K562 (cell line): ENCODE measurements around the gene MT2A. TPM values are rescaled to one million over a fixed set of nuclear protein-coding genes. Genes with fewer than 3 reads are reported as not detected.

ENCODE experiments used
- ATAC-seq: fragments of 200-7000 bp; cut with Tn5 transposase; 3 replicates; pipeline ENCODE4 v1.9.1; 2020; ENCODE audit warnings: moderate library complexity
- BruUV-seq: library from RNA; stranded (reverse); fragments of 400-500 nt; replicated peaks from 2 replicates; lab custom pipeline; 2021; lab: Mats Ljungman, UMichigan
- CTCF ChIA-PET: fragments of 300-600 bp; formaldehyde crosslinking; extraction: SDS; loops from one replicate; lab custom pipeline; 2021; ENCODE audit warnings: low intra/inter-chr PET ratio; lab: Yijun Ruan, JAX
- POLR2A ChIA-PET: fragments of 300-600, 350-650 bp; sonication (Branson Sonifier 250); formaldehyde crosslinking; extraction: SDS; loops from one replicate; lab custom pipeline; 2021; ENCODE audit warnings: antibody characterized with exemption, inconsistent platforms; lab: Yijun Ruan, JAX
- DNase-seq, 4 experiments: peaks; one replicate each; pipeline versions ENCODE4 v3.0.0 to v3.0.0-alpha.2; 2011 to 2018; ENCODE audit warnings: low spot score in 3 of 4, mixed read lengths in 3 of 4; ENCODE audit errors: extremely low read depth in 1 of 4
- FAIRE-seq: peaks from 2 replicates; lab custom pipeline; 2011; peaks lifted over from hg19 to GRCh38; lab: Jason Lieb, UNC
- H2AFZ ChIP-seq: 2 replicates; pipeline ENCODE4 v1.6.0; 2011; ENCODE audit warnings: low read depth, low read length, control low read depth, inconsistent platforms
- H3K27ac ChIP-seq: fragments of 200-600 bp; 3 replicates; pipeline ENCODE4 v1.8.0; 2011; ENCODE audit warnings: low read depth, mild to moderate bottlenecking, control low read depth, inconsistent platforms, low read length, moderate library complexity, mixed read lengths; ENCODE audit errors: extremely low read depth
- H3K27me3 ChIP-seq, 2 experiments: fragments of 300-600 bp in 1 of 2; 2 replicates in 1 of 2; 3 replicates in 1 of 2; pipeline versions ENCODE4 v1.6.0 to v1.8.0; 2011; ENCODE audit warnings: inconsistent platforms in 2 of 2, low read length in 2 of 2, mild to moderate bottlenecking in 1 of 2, mixed read lengths in 1 of 2, moderate library complexity in 1 of 2; ENCODE audit not compliant: control insufficient read depth in 2 of 2, insufficient read depth in 2 of 2
- H3K36me3 ChIP-seq: fragments of 300-600 bp; 3 replicates; pipeline ENCODE4 v1.8.0; 2011; ENCODE audit warnings: mild to moderate bottlenecking, low read length, inconsistent platforms; ENCODE audit not compliant: control insufficient read depth, insufficient read depth
- H3K4me1 ChIP-seq, 2 experiments: fragments of 200-600 bp in 1 of 2; replicated peaks in 1 of 2; 2 replicates in 1 of 2; 3 replicates in 1 of 2; pipeline versions ENCODE4 v1.5.1 to v1.8.0; 2011; ENCODE audit warnings: inconsistent platforms in 2 of 2, low read length in 2 of 2, mild to moderate bottlenecking in 1 of 2, mixed read lengths in 1 of 2, moderate library complexity in 1 of 2; ENCODE audit not compliant: control insufficient read depth in 2 of 2, insufficient read depth in 2 of 2
- H3K4me2 ChIP-seq: 2 replicates; pipeline ENCODE4 v1.6.1; 2011; ENCODE audit warnings: low read length, control low read depth, inconsistent platforms, mixed read lengths; ENCODE audit not compliant: insufficient read depth
- H3K4me3 ChIP-seq: fragments of 200-600 bp; sonication (generic), shearing (Covaris generic); 2 replicates; pipeline ENCODE4 v1.5.1; 2016; ENCODE audit warnings: control low read depth, inconsistent platforms
- H3K79me2 ChIP-seq: fragments of 200-600 bp; 3 replicates; pipeline ENCODE4 v1.8.0; 2011; ENCODE audit warnings: low read length, inconsistent platforms; ENCODE audit not compliant: control insufficient read depth, insufficient read depth
- H3K9ac ChIP-seq, 2 experiments: 2 replicates each; pipeline versions ENCODE4 v1.6.0 to v1.6.1; 2011; ENCODE audit warnings: low read depth in 2 of 2, low read length in 2 of 2, control low read depth in 1 of 2, inconsistent platforms in 1 of 2, mild to moderate bottlenecking in 1 of 2, mixed read lengths in 1 of 2; ENCODE audit not compliant: insufficient read depth in 1 of 2
- H3K9me1 ChIP-seq: one replicate; pipeline ENCODE4 v1.6.0; 2011; ENCODE audit warnings: inconsistent platforms, mild to moderate bottlenecking, low read length, moderate library complexity; ENCODE audit not compliant: control insufficient read depth, insufficient read depth
- H3K9me3 ChIP-seq: replicated peaks from 2 replicates; pipeline ENCODE4 v1.5.1; 2011; ENCODE audit warnings: low read depth, low read length, inconsistent platforms; ENCODE audit not compliant: control insufficient read depth, insufficient read depth
- H4K20me1 ChIP-seq: replicated peaks from 2 replicates; pipeline ENCODE4 v1.6.1; 2011; ENCODE audit warnings: low read length, inconsistent platforms, mixed read lengths; ENCODE audit not compliant: control insufficient read depth, insufficient read depth
- BRD4 ChIP-seq: fragments of 200-600 bp; sonication (generic); IDR thresholded peaks from 2 replicates; pipeline ENCODE4 v1.6.1; 2017; ENCODE audit warnings: inconsistent platforms
- ERF ChIP-seq: fragments of 450-650 bp; formaldehyde crosslinking; IDR thresholded peaks from 2 replicates; pipeline ENCODE4 v1.4.0; 2020; ENCODE audit warnings: mild to moderate bottlenecking, mixed read lengths
- HMG20B ChIP-seq: fragments of 250-450 bp; sonication (Bioruptor Pico); IDR thresholded peaks from 2 replicates; pipeline ENCODE4 v1.5.0; 2021; ENCODE audit warnings: mild to moderate bottlenecking
- MAFK ChIP-seq: IDR thresholded peaks from 2 replicates; pipeline ENCODE4 v1.6.1; 2011; ENCODE audit warnings: low read length, improper control_type of control experiment
- NELFE ChIP-seq: IDR thresholded peaks from 2 replicates; pipeline ENCODE4 v1.6.1; 2011; ENCODE audit warnings: mild to moderate bottlenecking; ENCODE audit not compliant: insufficient read depth, insufficient read length
- POLR2AphosphoS2 ChIP-seq: IDR thresholded peaks from 2 replicates; pipeline ENCODE4 v1.6.1; 2012; ENCODE audit warnings: low read length, improper control_type of control experiment
- TAL1 ChIP-seq: fragments of 450-650 bp; IDR thresholded peaks from 2 replicates; pipeline ENCODE4 v1.6.1; 2016; ENCODE audit warnings: mild to moderate bottlenecking
- ZBTB11 ChIP-seq, 3 experiments: fragments of 200-800 bp in 1 of 3; fragments of 250-450 bp in 1 of 3; fragments of 450-650 bp in 1 of 3; sonication (Bioruptor Pico) in 1 of 3; sonication (Bioruptor generic) in 1 of 3; formaldehyde crosslinking in 1 of 3; IDR thresholded peaks; 2 replicates each; pipeline versions ENCODE4 v1.6.1 to v1.8.0; 2016 to 2022; ENCODE audit warnings: mild to moderate bottlenecking in 2 of 3, missing genetic modification characterization in 2 of 3, missing compliant biosample characterization in 1 of 3, moderate library complexity in 1 of 3
- whole genome bisulfite sequencing: fragments of 100-300 bp; shearing (Covaris generic); methylation state at CpG from one replicate; pipeline ENCODE4 v1.1.6; 2016; ENCODE audit warnings: low coverage, mixed read lengths; ENCODE audit not compliant: insufficient coverage; ENCODE audit errors: missing lambda C conversion rate; 5-methylcytosine and 5-hydroxymethylcytosine counted together
- in situ Hi-C: fragments of 300-500 bp; cut with MboI; formaldehyde crosslinking; loops from 4 replicates; pipeline ENCODE4 v1.15.0; 2018; ENCODE audit warnings: inconsistent platforms, mixed read lengths
- intact Hi-C: fragments of 100-400 bp; cut with micrococcal nuclease; formaldehyde crosslinking; loops from 2 replicates; pipeline ENCODE4 v1.14.2; 2022
- polyA plus RNA-seq, 8 experiments: library from polyadenylated mRNA; depleted of rRNA in 4 of 8; stranded (reverse) in 5 of 8; unstranded in 3 of 8; fragments of >200 nt; fragmentation: Nextera tagmentation in 2 of 8; fragmentation: Illumina TruSeq in 1 of 8; extraction: Ambion mirVana in 2 of 8; extraction: Trizol in 1 of 8; gene quantifications; 2 replicates each; pipeline versions ENCODE4 v1.2.1 to v1.2.3, GENCODE V29; 2011 to 2014; ENCODE audit warnings: inconsistent platforms in 1 of 8, missing spikeins in 1 of 8
- total RNA-seq, 7 experiments: library from RNA; depleted of rRNA in 6 of 7; stranded (reverse); fragments of >200 nt in 6 of 7; fragmentation: Illumina TruSeq in 2 of 7; extraction: Trizol in 2 of 7; gene quantifications; 2 replicates each; pipeline versions ENCODE4 v1.2.1 to v1.2.3, GENCODE V29; 2011 to 2021; ENCODE audit warnings: low replicate concordance in 1 of 7
- TF ChIP-seq, protein P1 (sequence below): fragments of 450-650 bp; conservative IDR thresholded peaks from 2 replicates; pipeline ENCODE4 v1.6.1; 2016; ENCODE audit warnings: missing genetic modification characterization, low read depth, mild to moderate bottlenecking, missing compliant biosample characterization, moderate library complexity
- TF ChIP-seq, protein P2 (sequence below): fragments of 250-450 bp; sonication (Bioruptor Pico); IDR thresholded peaks from 2 replicates; pipeline ENCODE4 v1.8.0; 2021; ENCODE audit warnings: moderate library complexity, mild to moderate bottlenecking, inconsistent platforms

The MT2A gene
- total and polyA plus RNA-seq, 9 of the 15 experiments (the other 6 are each of a cell fraction or from before 2014, with no cell fraction given), result 2.0 to 16.9 (median 8.5) TPM

GRCh38 chr16:56615353-56615752 is 7.0 kb downstream of the MT2A start (continued):
- TF ChIP-seq TAL1, result no peak
- no peak for TF ChIP-seq ZBTB11 (CRISPR knock-in tag; IDR thresholded peaks at IDR 0.05)
- TF ChIP-seq, all 486 proteins: peak for 0

DNA sequence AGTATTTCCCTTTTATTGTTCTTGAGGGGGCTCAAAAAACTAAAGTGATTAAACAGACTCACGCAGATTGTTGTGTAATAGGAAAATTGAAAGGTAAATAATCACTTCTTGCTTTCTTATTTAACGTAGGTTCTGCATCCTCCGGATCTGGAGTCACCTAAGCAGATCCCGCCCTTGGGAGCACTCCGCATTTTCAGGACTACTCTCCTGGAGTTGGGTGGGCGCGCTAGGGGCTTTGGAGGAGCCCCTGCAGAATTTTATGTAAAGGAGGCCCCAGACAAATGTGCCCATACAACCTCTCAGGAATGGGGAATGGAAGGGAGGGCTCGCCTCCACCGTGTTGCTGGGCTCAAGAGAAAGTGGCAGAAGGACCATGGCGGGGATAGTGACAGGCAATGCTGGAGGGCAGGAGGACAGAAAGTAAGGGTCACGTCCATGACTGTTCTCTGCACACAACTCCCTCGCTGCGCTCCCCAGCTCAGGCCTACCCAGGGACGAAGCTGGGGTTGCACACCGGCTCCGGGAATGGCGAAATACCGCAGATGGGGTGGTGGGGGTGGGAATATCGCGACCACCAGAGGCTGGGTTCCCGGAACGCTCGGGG is 8.3 kb downstream of the MT2A start:
- Histone ChIP-seq H2AFZ (no peak overlapping the region), H3K79me2 (no peaks in the 10 kb centered on the region), H3K9me1 (no peaks in the 10 kb centered on the region), H4K20me1 (no peaks in the 10 kb centered on the region), H3K4me3 (no peak overlapping the region), H3K4me2 (no peak overlapping the region), H3K4me1 (peaks cover 0 to 6% of the 10 kb centered on the region in 2 experiments; a peak in 1 of 5 replicates), H3K27ac (no peak overlapping the region), H3K36me3 (no peaks in the 10 kb centered on the region), H3K9me3 (no peaks in the 10 kb centered on the region), H3K9ac (no peak overlapping the region), H3K27me3 (peaks cover 17 to 39% of the 10 kb centered on the region in 2 experiments)
- TF ChIP-seq, protein P1, sequence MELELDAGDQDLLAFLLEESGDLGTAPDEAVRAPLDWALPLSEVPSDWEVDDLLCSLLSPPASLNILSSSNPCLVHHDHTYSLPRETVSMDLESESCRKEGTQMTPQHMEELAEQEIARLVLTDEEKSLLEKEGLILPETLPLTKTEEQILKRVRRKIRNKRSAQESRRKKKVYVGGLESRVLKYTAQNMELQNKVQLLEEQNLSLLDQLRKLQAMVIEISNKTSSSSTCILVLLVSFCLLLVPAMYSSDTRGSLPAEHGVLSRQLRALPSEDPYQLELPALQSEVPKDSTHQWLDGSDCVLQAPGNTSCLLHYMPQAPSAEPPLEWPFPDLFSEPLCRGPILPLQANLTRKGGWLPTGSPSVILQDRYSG (tag), result no peak
- no peak for TF ChIP-seq MAFK
- TF ChIP-seq ERF (CRISPR knock-in tag), result no peak
- TF ChIP-seq, protein P2, sequence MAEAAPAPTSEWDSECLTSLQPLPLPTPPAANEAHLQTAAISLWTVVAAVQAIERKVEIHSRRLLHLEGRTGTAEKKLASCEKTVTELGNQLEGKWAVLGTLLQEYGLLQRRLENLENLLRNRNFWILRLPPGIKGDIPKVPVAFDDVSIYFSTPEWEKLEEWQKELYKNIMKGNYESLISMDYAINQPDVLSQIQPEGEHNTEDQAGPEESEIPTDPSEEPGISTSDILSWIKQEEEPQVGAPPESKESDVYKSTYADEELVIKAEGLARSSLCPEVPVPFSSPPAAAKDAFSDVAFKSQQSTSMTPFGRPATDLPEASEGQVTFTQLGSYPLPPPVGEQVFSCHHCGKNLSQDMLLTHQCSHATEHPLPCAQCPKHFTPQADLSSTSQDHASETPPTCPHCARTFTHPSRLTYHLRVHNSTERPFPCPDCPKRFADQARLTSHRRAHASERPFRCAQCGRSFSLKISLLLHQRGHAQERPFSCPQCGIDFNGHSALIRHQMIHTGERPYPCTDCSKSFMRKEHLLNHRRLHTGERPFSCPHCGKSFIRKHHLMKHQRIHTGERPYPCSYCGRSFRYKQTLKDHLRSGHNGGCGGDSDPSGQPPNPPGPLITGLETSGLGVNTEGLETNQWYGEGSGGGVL (CRISPR knock-in tag), result no peak
- TF ChIP-seq NELFE, result no peak
- TF ChIP-seq POLR2AphosphoS2, result no peak
- no peak for TF ChIP-seq BRD4
- TF ChIP-seq HMG20B (CRISPR knock-in tag), result no peak
- POLR2A ChIA-PET, result no interaction called here
- CTCF ChIA-PET, result no interaction called here
- FAIRE-seq (no peak), ATAC-seq (no peak), DNase-seq (no peak)
- 5% methylated on average over 18 of the region's 23 CpGs for WGBS
- in situ Hi-C loops (no loop called here), intact Hi-C loops (no loop called here)
- BruUV-seq, result no TSS peak
